HG03432 (cell line): ENCODE data around the gene LRRC8E.
A peak's percentile ranks its signal among the peaks of the same experiment; 100 is the strongest.
"Not testable (repeated sequence)": the region's sequence is repeated elsewhere in the genome, so short reads cannot be mapped to it uniquely, and the experiment has no call there.

Experiments
- ATAC-seq: cut with Tn5 transposase; IDR thresholded peaks from one replicate; pipeline ENCODE4 v1.9.1; 2021; ENCODE audit warnings: mild to moderate bottlenecking, moderate library complexity; ENCODE audit not compliant: unreplicated experiment

Gene LRRC8E

DNA sequence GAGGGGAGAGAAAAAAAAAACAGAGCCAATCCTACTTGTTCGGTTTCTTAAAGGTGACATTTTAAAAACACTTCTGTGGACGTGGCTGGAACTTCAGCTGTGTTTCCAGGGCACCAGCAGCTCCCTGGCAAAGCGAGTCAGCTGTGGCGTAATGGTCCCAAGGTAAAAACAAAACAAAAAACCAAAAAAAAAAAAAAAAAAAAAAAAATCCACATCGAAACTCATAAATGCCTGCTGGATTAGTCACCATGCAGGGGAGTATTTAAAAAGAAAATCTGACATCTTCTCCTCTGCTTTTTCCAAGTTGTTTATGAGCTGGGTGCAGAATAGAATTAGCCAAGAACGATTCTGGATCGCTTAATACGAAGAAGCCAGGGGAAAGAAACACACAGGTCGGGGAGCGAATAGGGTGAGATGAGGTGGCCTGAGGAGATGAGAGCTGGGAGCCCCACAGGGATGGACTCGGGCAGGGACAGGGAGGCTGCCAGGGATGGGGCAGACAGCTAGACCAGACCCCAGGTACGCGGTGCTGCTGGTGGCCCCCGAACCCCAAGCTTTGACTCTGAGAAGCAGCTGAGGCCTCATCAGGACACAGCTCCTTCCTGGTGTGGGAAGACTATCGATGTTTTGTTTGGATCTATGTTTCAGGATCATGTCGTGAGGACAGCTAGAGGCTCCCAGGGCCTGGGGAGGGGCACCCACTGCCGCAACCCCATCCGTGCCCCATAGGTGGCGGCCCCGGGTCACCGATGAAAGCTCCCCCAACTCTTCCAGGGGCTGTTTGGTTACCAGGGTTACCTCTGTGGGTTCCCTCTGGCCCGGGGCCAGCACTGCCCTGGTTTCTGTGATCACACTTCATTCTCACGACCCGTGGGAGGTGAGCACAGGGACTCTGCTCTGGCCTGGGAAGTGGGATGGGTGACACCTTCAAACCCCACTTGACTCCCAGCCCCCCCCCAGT, 40.7 kb downstream of the LRRC8E start:
- no peak for ATAC-seq

DNA sequence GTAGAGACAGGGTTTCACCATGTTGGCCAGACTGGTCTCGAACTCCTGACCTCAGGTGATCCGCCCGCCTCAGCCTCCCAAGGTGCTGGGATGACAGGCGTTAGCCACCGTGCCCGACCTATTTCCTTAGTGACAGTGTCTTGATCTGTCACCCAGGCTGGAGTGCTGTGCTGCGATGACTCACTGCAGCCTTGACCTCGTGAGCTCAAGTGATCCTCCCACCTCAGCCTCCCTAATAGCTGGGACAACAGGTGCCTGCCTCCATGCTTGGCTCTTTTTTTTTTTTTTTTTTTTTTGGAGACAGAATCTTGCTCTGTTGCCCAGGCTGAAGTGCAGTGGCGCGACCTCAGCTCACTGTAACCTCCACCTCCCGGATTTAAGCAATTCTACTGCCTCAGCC, 41.7 kb downstream of the LRRC8E start:
- ATAC-seq, result not testable (repeated sequence)

DNA sequence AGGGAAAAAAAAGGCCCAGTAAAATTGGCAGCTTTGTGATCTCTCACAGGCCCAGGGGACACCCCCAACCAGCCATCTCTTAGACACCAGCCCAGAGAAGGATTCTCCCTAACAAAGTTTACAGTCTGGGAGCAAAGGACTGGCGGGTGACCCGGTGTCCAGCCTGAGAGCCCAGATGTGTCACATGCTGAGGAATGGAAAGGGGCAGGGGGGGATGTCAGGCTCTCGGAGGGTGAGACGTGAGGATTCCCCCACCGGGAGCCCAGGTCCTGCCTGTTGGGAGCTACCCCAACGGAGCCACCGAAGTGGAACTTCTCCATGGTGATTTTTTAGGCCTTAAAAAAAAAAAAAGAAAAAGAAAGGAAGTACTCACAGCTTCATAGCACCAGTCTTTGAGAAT, 42.5 kb downstream of the LRRC8E start:
- ATAC-seq, result no peak

DNA sequence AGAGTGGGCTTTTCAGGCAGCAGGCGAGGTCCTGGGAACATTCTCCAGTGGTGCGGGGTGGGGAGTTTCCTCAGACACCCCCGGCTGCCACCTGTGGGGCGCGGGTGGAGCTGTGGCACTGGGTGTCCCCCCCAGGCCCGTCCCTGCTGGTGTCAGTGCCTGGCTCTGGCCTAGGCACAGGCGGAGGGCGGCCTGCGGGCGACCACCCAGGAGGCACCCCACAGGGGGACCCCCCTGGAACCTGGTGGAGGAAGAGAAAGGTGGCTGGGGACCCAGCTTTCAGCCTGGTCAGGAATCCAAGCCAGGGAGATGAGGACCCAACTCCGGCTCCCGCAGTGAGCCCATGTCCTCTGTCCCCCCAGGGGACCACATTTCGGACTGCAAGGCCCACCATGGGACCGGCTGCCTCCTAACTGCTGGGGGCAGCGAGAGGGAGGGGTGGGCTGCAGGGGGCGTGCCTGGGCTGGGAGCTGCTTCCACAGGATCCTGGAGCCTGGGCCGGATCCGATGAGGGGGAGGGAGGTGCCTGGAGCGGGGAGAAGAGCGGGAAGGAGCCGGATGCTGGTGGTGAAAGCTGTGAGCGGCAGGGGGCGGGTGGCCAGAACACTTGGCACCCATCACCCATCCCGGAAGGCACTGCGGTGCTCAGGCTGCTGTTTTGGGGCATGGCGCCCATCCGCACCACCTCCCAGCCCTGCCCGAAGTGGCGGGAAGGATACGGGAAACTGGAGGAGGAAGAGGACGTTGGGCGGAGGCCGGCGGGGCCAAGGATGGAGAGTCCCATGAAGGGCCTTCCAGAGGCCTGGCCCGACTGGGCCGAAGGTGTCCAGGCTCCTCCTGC, 43.1 kb downstream of the LRRC8E start:
- ATAC-seq, result no peak

- no peak for ATAC-seq
These were observed 44.1 kb downstream of the LRRC8E start for GRCh38 chr19:7932276-7932929.

- ATAC-seq, result no peak
These were observed 44.6 kb downstream of the LRRC8E start for GRCh38 chr19:7932930-7933300.

GRCh38 chr19:7933411-7933810, 45.1 kb downstream of the LRRC8E start:
- no peak for ATAC-seq

GRCh38 chr19:7933828-7934725, 45.8 kb downstream of the LRRC8E start:
- no peak for ATAC-seq

- ATAC-seq, result no peak
These were observed 46.5 kb downstream of the LRRC8E start for GRCh38 chr19:7934766-7935165.

GRCh38 chr19:7940841-7941240, 52.5 kb downstream of the LRRC8E start:
- no peak for ATAC-seq

- no peak for ATAC-seq
These were observed 53.7 kb downstream of the LRRC8E start for GRCh38 chr19:7941895-7942596.

DNA sequence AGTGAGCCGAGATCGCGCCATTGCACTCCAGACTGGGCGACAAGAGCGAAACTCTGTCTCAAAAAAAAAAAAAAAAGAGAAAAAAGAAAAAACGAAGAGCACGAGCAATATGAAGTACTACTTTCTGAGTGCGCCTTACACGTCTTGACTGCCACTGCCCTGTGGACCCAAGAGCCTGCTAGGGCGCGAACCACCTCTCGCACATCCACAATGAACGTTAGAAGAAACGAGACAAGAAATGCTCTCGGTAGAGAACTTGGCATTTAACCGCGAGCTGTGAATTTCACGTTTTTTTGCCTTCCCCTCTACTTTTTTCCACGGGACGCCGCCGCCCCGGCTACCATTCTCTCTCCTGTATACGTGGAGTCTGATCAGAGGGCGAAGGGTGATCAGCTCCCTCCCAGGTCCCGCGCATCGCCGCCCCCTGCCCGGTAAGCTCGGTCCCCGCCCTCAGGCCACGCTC, 54.7 kb downstream of the LRRC8E start:
- ATAC-seq, result peak; percentile 26

GRCh38 chr19:7943444-7944176, 55.3 kb downstream of the LRRC8E start, which contains the start of gene TIMM44:
Gene TIMM44, minus strand, starts transcription at chr19:7943666. Its CDS starts 15 bp downstream, at chr19:7943651.
- ATAC-seq, result peak; percentile 91

- peak; percentile 25 for ATAC-seq
These were observed 56.0 kb downstream of the LRRC8E start for GRCh38 chr19:7944177-7944761.

DNA sequence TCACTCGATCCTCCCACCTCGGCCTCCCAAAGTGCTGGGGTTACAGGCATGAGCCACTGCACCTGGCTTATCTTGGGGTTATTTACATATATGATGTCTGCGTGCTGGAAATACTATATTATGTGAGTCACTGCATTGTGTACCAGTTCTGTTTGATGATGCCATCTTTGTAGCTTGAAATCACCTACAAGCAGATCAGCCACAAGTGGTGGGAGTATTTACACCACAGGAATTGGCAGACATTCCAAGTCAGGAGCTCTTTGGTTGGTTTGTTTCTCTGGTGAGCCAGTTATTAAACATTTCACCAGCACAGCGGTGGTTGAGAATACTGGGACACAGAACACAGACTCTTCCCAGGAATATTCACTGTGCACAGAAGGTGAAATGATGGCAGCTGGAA, 59.6 kb downstream of the LRRC8E start:
- ATAC-seq, result no peak
